HUES48 (cell line): Measurements from ENCODE around the gene BCHE.

Experiments
- H3K27ac ChIP-seq: one replicate; pipeline ENCODE4 v1.7.0; 2013; ENCODE audit warnings: low read depth, low read length, inconsistent platforms
- H3K27me3 ChIP-seq: 2 replicates; pipeline ENCODE4 v1.6.1; 2013; ENCODE audit warnings: mild to moderate bottlenecking, low read length; ENCODE audit not compliant: control insufficient read depth, insufficient read depth
- H3K36me3 ChIP-seq: 2 replicates; pipeline ENCODE4 v1.6.1; 2013; ENCODE audit warnings: low read length; ENCODE audit not compliant: control insufficient read depth, insufficient read depth
- H3K4me1 ChIP-seq: 2 replicates; pipeline ENCODE4 v1.6.1; 2013; ENCODE audit warnings: mild to moderate bottlenecking, low read length; ENCODE audit not compliant: control insufficient read depth, insufficient read depth
- H3K4me3 ChIP-seq: 2 replicates; pipeline ENCODE4 v1.5.1; 2013; ENCODE audit warnings: mild to moderate bottlenecking, low read depth, low read length
- H3K9ac ChIP-seq: 2 replicates; pipeline ENCODE4 v1.6.1; 2013; ENCODE audit warnings: mild to moderate bottlenecking, low read depth, low read length, moderate library complexity
- H3K9me3 ChIP-seq: 2 replicates; pipeline ENCODE4 v1.6.1; 2013; ENCODE audit warnings: low read length; ENCODE audit not compliant: control insufficient read depth, insufficient read depth

Gene BCHE

GRCh38 chr3:165852711-165853110, 15.5 kb upstream of the BCHE start:
- no peak overlapping the region for H3K4me3 ChIP-seq
- no peaks in the 10 kb centered on the region for H3K27me3 ChIP-seq
- H3K9ac ChIP-seq, result no peak overlapping the region
- H3K36me3 ChIP-seq, result no peaks in the 10 kb centered on the region
- H3K4me1 ChIP-seq, result no peaks in the 10 kb centered on the region
- no peak overlapping the region for H3K27ac ChIP-seq
- no peaks in the 10 kb centered on the region for H3K9me3 ChIP-seq

- H3K9me3 ChIP-seq, result no peaks in the 10 kb centered on the region
- no peaks in the 10 kb centered on the region for H3K4me1 ChIP-seq
- no peaks in the 10 kb centered on the region for H3K27me3 ChIP-seq
- no peak overlapping the region for H3K27ac ChIP-seq
- H3K36me3 ChIP-seq, result no peaks in the 10 kb centered on the region
- no peak overlapping the region for H3K9ac ChIP-seq
- no peak overlapping the region for H3K4me3 ChIP-seq
Measured at GRCh38 chr3:165852191-165852590, 15.0 kb upstream of the BCHE start.

DNA sequence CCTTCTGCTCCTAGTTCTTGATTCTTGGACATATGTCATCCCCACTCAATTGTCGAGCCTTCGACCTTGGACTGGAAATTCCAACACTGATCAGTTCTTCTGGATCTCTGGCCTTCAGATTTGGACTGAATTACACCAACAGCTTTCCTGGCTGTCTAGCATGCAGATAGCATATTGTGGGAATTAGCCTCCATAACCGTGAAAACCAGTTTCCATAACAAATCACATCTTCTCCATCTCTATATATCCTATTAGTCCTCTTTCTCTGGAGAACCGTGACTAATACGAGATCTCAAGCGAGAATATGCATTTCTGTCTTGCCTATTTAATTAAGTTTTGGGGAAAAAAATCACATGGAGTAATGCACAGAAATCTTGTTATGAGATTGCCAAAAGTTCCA, 8.8 kb upstream of the BCHE start:
- Histone ChIP-seq H3K9me3 (no peaks in the 10 kb centered on the region), H3K36me3 (no peaks in the 10 kb centered on the region), H3K27me3 (no peaks in the 10 kb centered on the region), H3K9ac (no peak overlapping the region), H3K4me1 (no peaks in the 10 kb centered on the region), H3K4me3 (no peak overlapping the region), H3K27ac (no peak overlapping the region)

GRCh38 chr3:165839296-165840076, 2.3 kb upstream of the BCHE start:
- Histone ChIP-seq H3K9me3 (no peaks in the 10 kb centered on the region), H3K4me3 (no peak overlapping the region), H3K9ac (no peak overlapping the region), H3K36me3 (no peaks in the 10 kb centered on the region), H3K27ac (no peak overlapping the region), H3K4me1 (peaks cover 10% of the 10 kb centered on the region), H3K27me3 (no peaks in the 10 kb centered on the region)

DNA sequence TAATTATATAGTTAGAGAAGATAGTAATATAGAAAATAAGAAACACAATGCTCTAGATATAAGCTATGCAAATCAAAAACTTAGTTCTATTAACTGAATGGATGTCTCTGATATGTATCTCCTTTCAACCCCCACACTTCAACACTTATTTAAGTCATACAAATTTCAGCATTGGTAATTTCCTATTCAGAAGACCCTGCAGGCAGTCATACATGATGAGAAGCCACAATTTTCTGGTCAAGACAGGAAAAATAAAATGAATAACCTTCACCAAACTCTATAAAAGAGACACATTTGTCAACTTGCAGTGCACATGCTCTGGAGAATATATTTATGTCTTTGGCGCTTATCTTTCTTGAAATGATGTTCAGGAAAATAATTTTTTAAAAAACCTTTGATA, 578 bp upstream of the BCHE start:
- Histone ChIP-seq H3K27me3 (no peaks in the 10 kb centered on the region), H3K36me3 (no peaks in the 10 kb centered on the region), H3K27ac (no peak overlapping the region), H3K4me1 (peaks cover 10% of the 10 kb centered on the region), H3K9ac (no peak overlapping the region), H3K9me3 (no peaks in the 10 kb centered on the region), H3K4me3 (no peak overlapping the region)

- Histone ChIP-seq H3K4me3 (no peak overlapping the region), H3K9ac (no peak overlapping the region)
Measured at GRCh38 chr3:165835431-165835830, 1.8 kb downstream of the BCHE start.

GRCh38 chr3:165830746-165831145, 6.5 kb downstream of the BCHE start:
- Histone ChIP-seq H3K36me3 (no peaks in the 10 kb centered on the region), H3K27me3 (no peaks in the 10 kb centered on the region), H3K9ac (no peak overlapping the region), H3K9me3 (no peaks in the 10 kb centered on the region), H3K4me3 (no peak overlapping the region), H3K4me1 (no peaks in the 10 kb centered on the region), H3K27ac (no peak overlapping the region)

More at GRCh38 chr3:165835431-165835830, 1.8 kb downstream of the BCHE start:
- Histone ChIP-seq H3K36me3 (no peaks in the 10 kb centered on the region), H3K27me3 (no peaks in the 10 kb centered on the region), H3K9me3 (no peaks in the 10 kb centered on the region), H3K27ac (no peak overlapping the region), H3K4me1 (peaks cover 10% of the 10 kb centered on the region)

GRCh38 chr3:165827883-165828282, 9.3 kb downstream of the BCHE start:
- H3K4me3 ChIP-seq, result no peak overlapping the region
- H3K9me3 ChIP-seq, result no peaks in the 10 kb centered on the region
- no peaks in the 10 kb centered on the region for H3K36me3 ChIP-seq
- no peaks in the 10 kb centered on the region for H3K4me1 ChIP-seq
- H3K27me3 ChIP-seq, result no peaks in the 10 kb centered on the region
- H3K27ac ChIP-seq, result no peak overlapping the region
- no peak overlapping the region for H3K9ac ChIP-seq

DNA sequence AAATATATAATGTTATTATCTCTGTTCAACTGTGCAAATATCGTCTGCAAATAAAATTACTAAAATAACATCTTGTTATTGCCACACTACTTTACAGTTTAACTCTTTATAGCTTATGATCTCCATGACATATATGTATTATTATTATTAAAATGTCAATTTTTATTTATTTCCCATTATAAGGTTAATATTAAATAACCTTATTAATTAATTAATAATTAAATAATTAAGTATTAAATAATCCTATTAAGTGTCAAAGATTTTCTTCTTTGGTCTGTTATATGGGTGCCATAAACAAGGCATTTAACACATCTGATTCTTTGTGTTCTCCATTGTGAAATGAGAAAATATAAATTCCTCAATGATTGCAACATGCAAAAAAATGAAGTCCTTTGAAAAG, 10.0 kb downstream of the BCHE start:
- Histone ChIP-seq H3K36me3 (no peaks in the 10 kb centered on the region), H3K4me1 (no peaks in the 10 kb centered on the region), H3K9me3 (no peaks in the 10 kb centered on the region), H3K4me3 (no peak overlapping the region), H3K27ac (no peak overlapping the region), H3K27me3 (no peaks in the 10 kb centered on the region), H3K9ac (no peak overlapping the region)

DNA sequence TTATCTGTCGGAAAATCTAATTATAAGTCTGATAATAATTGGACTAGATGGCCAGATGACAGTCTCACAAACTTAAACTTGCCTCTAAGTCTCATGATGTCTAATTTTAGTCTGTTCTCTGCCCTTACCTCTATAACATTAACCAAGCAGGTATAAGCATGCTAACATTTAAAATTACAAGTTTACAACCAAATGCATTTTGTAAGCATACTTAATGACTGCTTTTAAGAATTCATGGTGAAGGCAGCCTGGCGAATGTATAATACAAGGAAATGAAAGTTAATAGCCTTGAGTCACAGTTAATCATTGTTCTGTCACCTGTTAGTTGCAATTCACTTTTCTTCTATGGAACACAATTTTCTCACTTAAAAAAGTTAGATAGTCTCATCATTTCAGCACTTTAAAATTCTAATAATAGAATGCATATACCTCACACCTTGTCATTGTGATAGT, 16.5 kb downstream of the BCHE start:
- no peaks in the 10 kb centered on the region for H3K36me3 ChIP-seq
- no peak overlapping the region for H3K9ac ChIP-seq
- H3K9me3 ChIP-seq, result no peaks in the 10 kb centered on the region
- H3K27me3 ChIP-seq, result no peaks in the 10 kb centered on the region
- no peaks in the 10 kb centered on the region for H3K4me1 ChIP-seq
- H3K4me3 ChIP-seq, result no peak overlapping the region
- no peak overlapping the region for H3K27ac ChIP-seq

- no peaks in the 10 kb centered on the region for H3K27me3 ChIP-seq
- H3K36me3 ChIP-seq, result no peaks in the 10 kb centered on the region
- H3K27ac ChIP-seq, result no peak overlapping the region
- H3K4me1 ChIP-seq, result no peaks in the 10 kb centered on the region
- H3K9me3 ChIP-seq, result no peaks in the 10 kb centered on the region
- H3K4me3 ChIP-seq, result no peak overlapping the region
- H3K9ac ChIP-seq, result no peak overlapping the region
Measured at GRCh38 chr3:165817160-165817709, 20.0 kb downstream of the BCHE start.
